HFFc6 (cell line): ENCODE results near the gene SHKBP1. TPM values are rescaled to one million over a fixed set of nuclear protein-coding genes. Genes with fewer than 3 reads are reported as not detected.

ENCODE experiments used
- DNase-seq: peaks from one replicate; pipeline ENCODE4 v3.0.0-alpha.2; 2018
- H3K27ac Mint-ChIP-seq: 2 replicates; pipeline ENCODE4 v1.8.0; 2020; ENCODE audit warnings: mild to moderate bottlenecking, mixed read lengths
- H3K27me3 Mint-ChIP-seq: 2 replicates; pipeline ENCODE4 v1.8.0; 2021; ENCODE audit warnings: mild to moderate bottlenecking, moderate library complexity, mixed read lengths; ENCODE audit not compliant: insufficient read depth
- H3K36me3 Mint-ChIP-seq: 2 replicates; pipeline ENCODE4 v1.8.0; 2021; ENCODE audit warnings: low read depth, mixed read lengths
- H3K4me1 Mint-ChIP-seq: 2 replicates; pipeline ENCODE4 v1.8.0; 2020; ENCODE audit warnings: low read depth, mixed read lengths
- H3K4me3 Mint-ChIP-seq: 2 replicates; pipeline ENCODE4 v1.8.0; 2020; ENCODE audit warnings: mild to moderate bottlenecking, moderate library complexity, mixed read lengths
- H3K9me3 Mint-ChIP-seq: 2 replicates; pipeline ENCODE4 v1.8.0; 2020; ENCODE audit warnings: mild to moderate bottlenecking, mixed read lengths
- CTCF ChIP-seq: fragments of 200-600 bp; sonication (generic); IDR thresholded peaks from 2 replicates; pipeline ENCODE4 v1.5.0; 2021; ENCODE audit warnings: antibody characterized with exemption, mild to moderate bottlenecking
- total RNA-seq, 6 experiments: library from RNA; stranded (reverse); fragmentation: NEBNext Ultra II Directional; extraction: Animal tissue kit (Norgen Biotek cat#: 25700); gene quantifications; 2 replicates in 1 of 6; 3 replicates in 5 of 6; pipeline ENCODE4 v1.2.3, GENCODE V29; 2021

The SHKBP1 gene
- total RNA-seq, 6 experiments from 2014 or later, result 58.5 to 95.2 (median 83.0) TPM

GRCh38 chr19:40605216-40605971, 28.7 kb downstream of the SHKBP1 start:
- Mint-ChIP-seq H3K4me3 (peak overlapping the region; percentile 82), H3K27ac (peak overlapping the region; percentile 73), H3K36me3 (no peaks in the 10 kb centered on the region), H3K4me1 (peaks cover 38% of the 10 kb centered on the region), H3K9me3 (no peaks in the 10 kb centered on the region), H3K27me3 (peaks cover 11% of the 10 kb centered on the region)
- peak; percentile 44 for TF ChIP-seq CTCF
- DNase-seq, result no peak

- no peaks in the 10 kb centered on the region for H3K36me3 Mint-ChIP-seq
- no peak overlapping the region for H3K27ac Mint-ChIP-seq
- H3K4me3 Mint-ChIP-seq, result no peak overlapping the region
- no peaks in the 10 kb centered on the region for H3K9me3 Mint-ChIP-seq
- DNase-seq, result no peak
- no peak for TF ChIP-seq CTCF
- H3K4me1 Mint-ChIP-seq, result peaks cover 34% of the 10 kb centered on the region
- peaks cover 2% of the 10 kb centered on the region for H3K27me3 Mint-ChIP-seq
Measured at GRCh38 chr19:40607311-40608239, 30.9 kb downstream of the SHKBP1 start.

- H3K4me3 Mint-ChIP-seq, result no peak overlapping the region
- H3K36me3 Mint-ChIP-seq, result no peaks in the 10 kb centered on the region
- no peaks in the 10 kb centered on the region for H3K9me3 Mint-ChIP-seq
- no peak for TF ChIP-seq CTCF
- H3K27ac Mint-ChIP-seq, result no peak overlapping the region
- no peak for DNase-seq
- H3K4me1 Mint-ChIP-seq, result peaks cover 27% of the 10 kb centered on the region
- H3K27me3 Mint-ChIP-seq, result peaks cover 2% of the 10 kb centered on the region
Measured at GRCh38 chr19:40608240-40608621, 31.6 kb downstream of the SHKBP1 start.

- peaks cover 21% of the 10 kb centered on the region for H3K4me1 Mint-ChIP-seq
- no peak overlapping the region for H3K27ac Mint-ChIP-seq
- H3K27me3 Mint-ChIP-seq, result peaks cover 2% of the 10 kb centered on the region
- DNase-seq, result no peak
- TF ChIP-seq CTCF, result no peak
- no peaks in the 10 kb centered on the region for H3K9me3 Mint-ChIP-seq
- peak overlapping the region; percentile 10; the same call in 1 of the 2 replicates for H3K4me3 Mint-ChIP-seq
- H3K36me3 Mint-ChIP-seq, result no peaks in the 10 kb centered on the region
Measured at GRCh38 chr19:40608957-40609356, 32.3 kb downstream of the SHKBP1 start.

- TF ChIP-seq CTCF, result no peak
- Mint-ChIP-seq H3K4me1 (peaks cover 20% of the 10 kb centered on the region), H3K27ac (peak overlapping the region; percentile 79), H3K36me3 (no peaks in the 10 kb centered on the region), H3K27me3 (no peaks in the 10 kb centered on the region; the same call in 1 of the 2 replicates), H3K9me3 (no peaks in the 10 kb centered on the region), H3K4me3 (peak overlapping the region; percentile 83)
- peak; percentile 71 for DNase-seq
Measured at GRCh38 chr19:40609561-40610395, 33.1 kb downstream of the SHKBP1 start.
